Astrocyte (in vitro differentiated cells and primary cell): ENCODE results near the gene RASGRP1. TPM values are rescaled to one million over a fixed set of nuclear protein-coding genes. Genes with fewer than 3 reads are reported as not detected.

Experiments used
- DNase-seq: peaks from one replicate; pipeline ENCODE4 v3.0.0-alpha.2; 2010; ENCODE audit warnings: low read depth
- FAIRE-seq: peaks from 2 replicates; lab custom pipeline; 2011; peaks lifted over from hg19 to GRCh38; lab: Jason Lieb, UNC
- H2AFZ ChIP-seq: 2 replicates; pipeline ENCODE4 v1.6.0; 2012; ENCODE audit warnings: low read depth, low read length, inconsistent platforms
- H3K27ac ChIP-seq: 2 replicates; pipeline ENCODE4 v1.5.1; 2011; ENCODE audit warnings: low read depth, low read length, inconsistent platforms
- H3K27me3 ChIP-seq: 2 replicates; pipeline ENCODE4 v1.6.0; 2011; ENCODE audit warnings: low read length, inconsistent platforms; ENCODE audit not compliant: insufficient read depth
- H3K36me3 ChIP-seq: 2 replicates; pipeline ENCODE4 v1.5.1; 2011; ENCODE audit warnings: low read length, inconsistent platforms; ENCODE audit not compliant: insufficient read depth
- H3K4me1 ChIP-seq: 2 replicates; pipeline ENCODE4 v1.5.1; 2011; ENCODE audit warnings: low read length, inconsistent platforms; ENCODE audit not compliant: insufficient read depth
- H3K4me2 ChIP-seq: 2 replicates; pipeline ENCODE4 v1.6.0; 2012; ENCODE audit warnings: low read length, inconsistent platforms
- H3K4me3 ChIP-seq: 2 replicates; pipeline ENCODE4 v1.5.1; 2011; ENCODE audit warnings: low read depth, mild to moderate bottlenecking, low read length, inconsistent platforms; ENCODE audit not compliant: insufficient read depth
- H3K79me2 ChIP-seq: 2 replicates; pipeline ENCODE4 v1.6.0; 2012; ENCODE audit warnings: mild to moderate bottlenecking, low read length, inconsistent platforms; ENCODE audit not compliant: insufficient read depth
- H3K9ac ChIP-seq: 2 replicates; pipeline ENCODE4 v1.6.0; 2012; ENCODE audit warnings: mild to moderate bottlenecking, low read length, inconsistent platforms
- H3K9me3 ChIP-seq: 2 replicates; pipeline ENCODE4 v1.5.1; 2012; ENCODE audit warnings: low read depth, mild to moderate bottlenecking, low read length, inconsistent platforms; ENCODE audit not compliant: insufficient read depth
- H4K20me1 ChIP-seq: 2 replicates; pipeline ENCODE4 v1.6.0; 2012; ENCODE audit warnings: low read length, inconsistent platforms; ENCODE audit not compliant: insufficient read depth
- H3K27ac Mint-ChIP-seq: one replicate; pipeline ENCODE4 v1.8.0; 2021; ENCODE audit warnings: mild to moderate bottlenecking, mixed read lengths; ENCODE audit not compliant: unreplicated experiment
- H3K27me3 Mint-ChIP-seq: one replicate; pipeline ENCODE4 v1.8.0; 2021; ENCODE audit warnings: low read depth, mixed read lengths; ENCODE audit not compliant: unreplicated experiment
- H3K36me3 Mint-ChIP-seq: one replicate; pipeline ENCODE4 v1.8.0; 2021; ENCODE audit warnings: low read depth, mixed read lengths; ENCODE audit not compliant: unreplicated experiment
- H3K4me1 Mint-ChIP-seq: one replicate; pipeline ENCODE4 v1.8.0; 2021; ENCODE audit warnings: low read depth, mixed read lengths; ENCODE audit not compliant: unreplicated experiment
- H3K4me3 Mint-ChIP-seq: one replicate; pipeline ENCODE4 v1.8.0; 2021; ENCODE audit warnings: mild to moderate bottlenecking, moderate library complexity, mixed read lengths; ENCODE audit not compliant: unreplicated experiment
- H3K9me3 Mint-ChIP-seq: one replicate; pipeline ENCODE4 v1.8.0; 2021; ENCODE audit warnings: mild to moderate bottlenecking, mixed read lengths; ENCODE audit not compliant: unreplicated experiment
- CTCF ChIP-seq: IDR thresholded peaks from 2 replicates; pipeline ENCODE4 v1.5.1; 2011; ENCODE audit warnings: low read depth, mild to moderate bottlenecking, inconsistent platforms, low read length, moderate library complexity; ENCODE audit not compliant: insufficient read depth
- EZH2 ChIP-seq: IDR thresholded peaks from 2 replicates; pipeline ENCODE4 v1.6.1; 2012; ENCODE audit warnings: mild to moderate bottlenecking, low read length, inconsistent platforms; ENCODE audit not compliant: insufficient read depth
- total RNA-seq: library from RNA; stranded (reverse); gene quantifications from 2 replicates; pipeline ENCODE4 v1.2.1, GENCODE V29; 2021

Gene RASGRP1
- total RNA-seq, 1 donor from 2014 or later: 1.4 TPM

DNA sequence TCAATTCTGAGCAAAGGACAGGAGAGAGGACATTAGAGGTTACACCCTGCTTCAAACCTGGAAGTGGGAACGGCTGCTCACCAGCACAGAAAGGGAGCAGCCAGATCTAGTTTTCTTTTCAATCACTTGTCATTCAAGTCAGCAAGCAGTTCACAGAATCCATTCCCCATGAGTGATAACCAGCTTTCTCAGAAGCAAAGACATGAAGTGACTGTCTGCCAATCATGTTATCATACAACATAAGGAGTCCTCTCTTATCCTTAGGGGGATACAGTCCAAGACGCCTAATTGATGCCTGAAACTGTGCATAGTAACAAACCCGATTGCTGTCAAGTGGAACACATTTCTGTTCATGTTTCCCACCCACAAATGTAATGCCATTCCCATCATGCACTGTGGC lies 56.0 kb downstream of the RASGRP1 start:
- Histone ChIP-seq H3K36me3 (no peaks in the 10 kb centered on the region), H3K4me2 (no peak overlapping the region), H3K27me3 (peaks cover 3% of the 10 kb centered on the region), H3K9ac (no peak overlapping the region), H4K20me1 (no peaks in the 10 kb centered on the region), H3K79me2 (no peaks in the 10 kb centered on the region), H3K27ac (no peak overlapping the region), H3K9me3 (no peaks in the 10 kb centered on the region), H3K4me1 (no peaks in the 10 kb centered on the region), H3K4me3 (no peak overlapping the region), H2AFZ (no peak overlapping the region)
- Mint-ChIP-seq H3K9me3 (no peaks in the 10 kb centered on the region), H3K27ac (no peak overlapping the region), H3K36me3 (no peaks in the 10 kb centered on the region), H3K4me1 (peaks cover 3% of the 10 kb centered on the region), H3K4me3 (no peak overlapping the region), H3K27me3 (peaks cover 2% of the 10 kb centered on the region)
- DNase-seq: no peak
- FAIRE-seq: no peak
- no peak for TF ChIP-seq EZH2
- TF ChIP-seq CTCF: no peak

GRCh38 chr15:38507570-38507969 lies 57.0 kb downstream of the RASGRP1 start:
- Histone ChIP-seq H4K20me1 (no peaks in the 10 kb centered on the region), H3K9me3 (no peaks in the 10 kb centered on the region), H3K36me3 (no peaks in the 10 kb centered on the region), H3K27ac (no peak overlapping the region), H3K79me2 (no peaks in the 10 kb centered on the region), H3K4me2 (no peak overlapping the region), H3K27me3 (peaks cover 3% of the 10 kb centered on the region), H3K9ac (no peak overlapping the region), H2AFZ (no peak overlapping the region), H3K4me1 (no peaks in the 10 kb centered on the region), H3K4me3 (no peak overlapping the region)
- no peaks in the 10 kb centered on the region for H3K9me3 Mint-ChIP-seq
- FAIRE-seq (no peak), DNase-seq (no peak)
- H3K4me1 Mint-ChIP-seq: peaks cover 3% of the 10 kb centered on the region
- no peak overlapping the region for H3K27ac Mint-ChIP-seq
- no peaks in the 10 kb centered on the region for H3K27me3 Mint-ChIP-seq
- H3K36me3 Mint-ChIP-seq: no peaks in the 10 kb centered on the region
- no peak overlapping the region for H3K4me3 Mint-ChIP-seq
- TF ChIP-seq CTCF (no peak), EZH2 (no peak)

- H3K4me1 Mint-ChIP-seq: peaks cover 3% of the 10 kb centered on the region
- no peak overlapping the region for H3K27ac Mint-ChIP-seq
- Histone ChIP-seq H2AFZ (no peak overlapping the region), H4K20me1 (no peaks in the 10 kb centered on the region), H3K4me1 (no peaks in the 10 kb centered on the region), H3K27me3 (peaks cover 3% of the 10 kb centered on the region), H3K9ac (no peak overlapping the region), H3K9me3 (no peaks in the 10 kb centered on the region), H3K36me3 (no peaks in the 10 kb centered on the region), H3K27ac (no peak overlapping the region), H3K4me2 (no peak overlapping the region), H3K79me2 (no peaks in the 10 kb centered on the region), H3K4me3 (no peak overlapping the region)
- H3K4me3 Mint-ChIP-seq: no peak overlapping the region
- H3K9me3 Mint-ChIP-seq: no peaks in the 10 kb centered on the region
- H3K27me3 Mint-ChIP-seq: no peaks in the 10 kb centered on the region
- no peaks in the 10 kb centered on the region for H3K36me3 Mint-ChIP-seq
- TF ChIP-seq EZH2: no peak
- no peak for TF ChIP-seq CTCF
- FAIRE-seq (no peak), DNase-seq (no peak)
Observed at GRCh38 chr15:38506997-38507396, 57.6 kb downstream of the RASGRP1 start.
